ENCODE results near the gene MUC13.
A peak's percentile ranks its signal among the peaks of the same experiment; 100 is the strongest.
"Not testable (repeated sequence)": the region's sequence is repeated elsewhere in the genome, so short reads cannot be mapped to it uniquely, and the experiment has no call there.

Gene MUC13

DNA sequence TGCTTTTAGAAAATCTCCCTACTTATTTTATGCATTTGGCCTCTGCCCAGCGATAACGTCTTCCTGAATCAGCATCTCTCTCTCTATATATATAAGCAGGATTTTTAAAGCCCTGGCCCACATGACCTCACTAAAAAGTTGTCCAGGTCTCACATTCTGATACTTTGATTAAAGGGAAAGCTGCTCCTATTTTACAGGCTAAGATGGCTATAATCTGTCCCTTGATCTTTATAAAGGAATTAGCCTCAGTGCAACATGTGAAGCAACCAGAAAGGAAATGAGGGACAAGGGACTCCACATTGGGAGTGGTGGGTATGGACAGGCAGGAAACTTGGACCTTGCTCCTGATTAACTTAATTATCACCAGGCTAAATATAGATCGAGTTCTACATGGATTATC is 25.6 kb upstream of the MUC13 start:
- H3K4me3 ChIP-seq: no peak overlapping the region
- H3K9ac ChIP-seq: no peak overlapping the region
- TF ChIP-seq Cebpa-rat (IDR thresholded peaks at IDR 0.05): no peak
- no peaks in the 10 kb centered on the region for H4K20me1 ChIP-seq
- peak overlapping the region in 3 of 11 experiments; percentile 0 to 17 (median 4); a peak in 2 of 22 replicates for H3K4me2 ChIP-seq
- H3K27me3 ChIP-seq: no peaks in the 10 kb centered on the region
- H3K36me3 ChIP-seq: no peaks in the 10 kb centered on the region
- peaks cover 3 to 27% (median 17%) of the 10 kb centered on the region in 11 experiments; a peak in 19 of 22 replicates for H3K9me3 ChIP-seq (replicated peaks in 1 of 11)
- no peak overlapping the region for H3K27ac ChIP-seq
- H3K4me1 ChIP-seq: peaks cover 22 to 41% (median 26%) of the 10 kb centered on the region in 10 experiments; a peak in 19 of 20 replicates

DNA sequence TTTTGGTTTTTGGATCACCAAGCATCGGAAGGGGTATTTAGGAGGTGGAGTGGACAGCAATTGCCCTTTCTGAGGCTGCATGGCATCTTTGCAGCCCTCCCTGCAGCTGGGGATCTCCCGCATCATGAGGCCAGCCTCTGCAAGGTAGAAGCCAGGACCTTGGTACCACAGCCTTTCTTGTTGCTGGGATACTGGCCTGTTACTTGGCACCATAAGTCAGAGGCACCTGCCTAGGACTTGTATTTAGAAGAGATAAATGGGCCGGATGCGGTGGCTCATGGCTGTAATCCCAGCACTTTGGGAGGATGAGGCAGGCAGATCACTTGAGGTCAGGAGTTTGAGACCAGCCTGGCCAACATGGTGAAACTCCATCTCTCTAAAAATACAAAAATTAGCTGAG is 23.4 kb upstream of the MUC13 start:
- not testable (repeated sequence) for H3K9ac ChIP-seq, H4K20me1 ChIP-seq, H3K27me3 ChIP-seq, H3K36me3 ChIP-seq, H3K4me2 ChIP-seq, H3K27ac ChIP-seq, H3K4me3 ChIP-seq
- Histone ChIP-seq H3K4me1 (peaks cover 12 to 24% (median 15%) of the 10 kb centered on the region in 10 experiments; a peak in 19 of 20 replicates), H3K9me3 (replicated peaks in 1 of 11) (peaks cover 3 to 27% (median 17%) of the 10 kb centered on the region in 11 experiments; a peak in 19 of 22 replicates)

DNA sequence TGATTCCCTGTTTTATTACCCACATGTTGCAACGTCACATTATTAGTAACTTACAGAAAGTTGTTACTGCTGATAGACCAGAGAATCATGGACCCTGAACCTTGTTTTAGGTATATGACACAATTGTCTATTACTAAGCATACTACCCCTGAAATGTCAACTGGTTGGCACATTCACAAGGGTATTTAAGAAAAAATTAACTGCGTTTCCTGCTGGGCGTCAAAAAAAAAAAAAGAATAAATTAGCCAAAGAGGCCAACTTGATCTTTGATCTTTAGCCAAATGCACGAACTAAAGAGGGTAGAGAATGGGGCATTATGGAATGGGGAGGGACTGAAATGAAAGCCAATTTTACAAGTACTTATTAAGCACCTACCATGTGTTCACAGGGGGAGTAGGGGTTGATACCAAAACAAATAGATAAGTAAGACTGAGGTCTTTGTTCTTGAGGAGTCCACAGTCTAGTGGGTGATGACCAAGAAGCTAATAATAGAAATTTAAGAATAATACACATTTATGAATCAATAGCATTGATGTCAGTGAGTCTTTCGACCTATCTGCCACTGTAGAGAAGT is 17.8 kb upstream of the MUC13 start:
- H3K36me3 ChIP-seq: no peaks in the 10 kb centered on the region

DNA sequence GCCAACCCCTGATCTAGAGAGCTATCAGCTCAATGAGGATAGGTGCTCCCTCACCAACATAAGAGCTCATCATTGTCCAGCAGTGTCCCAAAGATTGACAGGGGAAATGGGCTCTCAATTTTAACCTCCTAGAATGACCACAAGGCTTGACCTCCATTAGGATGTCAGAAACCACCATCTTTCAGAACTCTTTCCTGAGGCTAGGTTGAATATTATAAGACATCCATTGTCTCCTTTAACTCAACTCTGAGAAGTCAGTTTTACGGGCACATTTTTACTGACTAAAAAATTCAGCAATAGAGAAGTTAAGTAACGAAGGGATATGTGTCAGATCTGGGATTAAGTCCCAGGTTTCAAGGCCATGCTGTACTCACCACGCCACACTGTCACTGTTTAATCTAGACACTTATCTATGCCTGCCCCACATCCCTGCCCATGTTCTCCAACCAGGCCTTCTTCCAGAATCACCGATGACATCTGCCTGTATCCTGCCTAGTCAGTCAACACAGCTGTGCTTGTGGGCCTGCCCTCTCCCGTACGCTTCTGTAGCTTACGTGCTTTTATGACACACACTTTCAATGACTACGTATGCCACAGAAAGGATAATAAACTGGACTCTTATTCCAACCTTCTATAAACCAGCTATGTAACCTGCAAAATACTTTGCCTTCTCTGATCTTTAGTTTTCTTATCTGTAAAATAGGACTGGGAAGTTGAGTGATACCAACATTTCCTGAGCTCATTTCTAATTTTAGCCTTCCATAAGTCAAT is 17.1 kb upstream of the MUC13 start:
- no peak overlapping the region for H3K27ac ChIP-seq
- H3K4me3 ChIP-seq: no peak overlapping the region
- no peaks in the 10 kb centered on the region for H3K27me3 ChIP-seq
- H3K9me3 ChIP-seq (replicated peaks in 1 of 11): peaks cover 0 to 12% (median 6%) of the 10 kb centered on the region in 11 experiments; a peak in 4 of 22 replicates
- 0 out of 22 replicates have a peak overlapping the region, but pooled peaks of 1 of the 11 experiments have one; percentile 12 for H3K4me2 ChIP-seq
- H3K36me3 ChIP-seq: no peaks in the 10 kb centered on the region
- no peak for TF ChIP-seq Cebpa-rat (IDR thresholded peaks at IDR 0.05)
- H3K4me1 ChIP-seq: peaks cover 0 to 6% (median 0%) of the 10 kb centered on the region in 10 experiments; a peak in 3 of 20 replicates
- no peak overlapping the region for H3K9ac ChIP-seq
- H4K20me1 ChIP-seq: no peaks in the 10 kb centered on the region

More for the DNA sequence above, 17.8 kb upstream of the MUC13 start:
- Histone ChIP-seq H3K4me2 (no peak overlapping the region), H3K4me1 (peaks cover 0 to 6% (median 0%) of the 10 kb centered on the region in 10 experiments; a peak in 3 of 20 replicates), H3K27ac (no peak overlapping the region), H3K27me3 (no peaks in the 10 kb centered on the region), H4K20me1 (no peaks in the 10 kb centered on the region), H3K4me3 (no peak overlapping the region), H3K9ac (no peak overlapping the region), H3K9me3 (replicated peaks in 1 of 11) (peaks cover 0 to 12% (median 6%) of the 10 kb centered on the region in 11 experiments; a peak in 4 of 22 replicates)
- no peak for TF ChIP-seq Cebpa-rat (IDR thresholded peaks at IDR 0.05)

DNA sequence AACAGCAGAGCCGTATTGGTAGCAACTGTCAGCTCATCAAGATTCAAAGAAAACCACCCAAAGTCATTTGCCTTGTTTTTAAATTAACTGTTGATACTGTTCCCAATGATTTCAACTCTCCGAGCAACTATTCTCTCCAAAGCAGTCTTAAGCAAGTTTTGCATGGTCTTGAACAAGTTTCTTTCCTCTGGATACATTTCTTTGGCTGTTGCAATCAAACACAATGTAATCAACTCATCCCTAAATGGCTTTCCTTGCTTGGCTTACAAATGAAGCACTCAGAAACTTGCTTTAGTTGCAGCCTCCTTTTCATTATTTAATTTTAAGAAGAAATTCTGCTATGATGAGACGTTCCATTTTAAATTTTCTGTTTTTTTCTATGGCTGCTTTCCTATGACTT is 15.5 kb upstream of the MUC13 start:
- no peak overlapping the region for H3K4me3 ChIP-seq
- H3K9me3 ChIP-seq (replicated peaks in 1 of 11): peaks cover 0 to 2% (median 0%) of the 10 kb centered on the region in 11 experiments; a peak in 1 of 22 replicates
- H3K4me1 ChIP-seq: peaks cover 0 to 6% (median 0%) of the 10 kb centered on the region in 10 experiments; a peak in 3 of 20 replicates
- H3K4me2 ChIP-seq: no peak overlapping the region
- no peaks in the 10 kb centered on the region for H3K27me3 ChIP-seq
- H3K27ac ChIP-seq: no peak overlapping the region
- H3K9ac ChIP-seq: no peak overlapping the region
- no peaks in the 10 kb centered on the region for H4K20me1 ChIP-seq
- H3K36me3 ChIP-seq: no peaks in the 10 kb centered on the region
- TF ChIP-seq Cebpa-rat (IDR thresholded peaks at IDR 0.05): no peak

DNA sequence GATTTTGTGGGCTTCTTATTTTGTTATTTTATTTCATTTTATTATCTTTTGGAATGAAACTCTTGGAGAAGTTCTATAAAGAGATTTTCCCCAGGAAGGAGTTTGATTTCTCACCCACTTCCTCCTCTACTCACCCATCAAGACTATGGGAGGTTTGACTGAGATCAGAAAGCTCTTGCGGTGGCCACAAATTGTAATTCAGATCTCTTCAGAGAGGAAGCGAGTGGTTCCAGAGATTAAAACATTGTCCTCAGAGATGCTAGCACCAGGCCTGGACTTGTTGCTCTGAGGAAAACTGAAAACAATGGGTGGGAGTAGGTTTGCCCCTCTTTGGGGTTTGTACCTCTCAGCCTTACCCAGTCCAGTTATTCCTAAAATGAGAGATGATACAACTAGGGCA is 8.1 kb upstream of the MUC13 start:
- no peak overlapping the region for H3K4me3 ChIP-seq
- no peak overlapping the region for H3K27ac ChIP-seq
- H3K36me3 ChIP-seq: no peaks in the 10 kb centered on the region
- no peaks in the 10 kb centered on the region for H3K27me3 ChIP-seq
- H3K4me2 ChIP-seq: peak overlapping the region in 1 of 11 experiments; percentile 17; a peak in 1 of 22 replicates
- no peaks in the 10 kb centered on the region for H4K20me1 ChIP-seq
- H3K4me1 ChIP-seq: no peaks in the 10 kb centered on the region
- no peak for TF ChIP-seq Cebpa-rat (IDR thresholded peaks at IDR 0.05)
- no peak overlapping the region for H3K9ac ChIP-seq
- no peaks in the 10 kb centered on the region for H3K9me3 ChIP-seq (replicated peaks in 1 of 11)

DNA sequence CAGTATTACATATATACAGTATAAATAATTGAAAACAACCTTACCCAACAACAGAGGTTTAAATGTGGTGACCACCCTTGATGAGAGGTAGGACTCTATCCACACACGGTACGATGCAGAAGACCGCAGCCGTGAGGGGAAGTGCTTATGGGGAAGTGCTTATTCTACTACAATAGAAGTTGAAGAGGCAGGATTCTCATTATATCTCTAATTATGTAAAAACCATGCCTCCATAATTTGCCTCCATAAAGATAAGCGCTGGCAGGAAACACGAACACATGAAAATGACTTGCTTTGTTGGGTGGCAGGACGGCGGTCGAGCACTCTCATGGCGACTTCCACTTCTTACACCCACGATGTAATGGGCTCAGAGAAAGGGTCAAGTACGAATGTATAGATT is 7.2 kb upstream of the MUC13 start:
- Histone ChIP-seq H3K9ac (no peak overlapping the region), H3K4me3 (no peak overlapping the region), H3K36me3 (no peaks in the 10 kb centered on the region), H3K27ac (no peak overlapping the region), H3K4me2 (no peak overlapping the region), H3K27me3 (no peaks in the 10 kb centered on the region), H3K4me1 (no peaks in the 10 kb centered on the region), H3K9me3 (replicated peaks in 1 of 11) (no peaks in the 10 kb centered on the region), H4K20me1 (no peaks in the 10 kb centered on the region)
- no peak for TF ChIP-seq Cebpa-rat (IDR thresholded peaks at IDR 0.05)

DNA sequence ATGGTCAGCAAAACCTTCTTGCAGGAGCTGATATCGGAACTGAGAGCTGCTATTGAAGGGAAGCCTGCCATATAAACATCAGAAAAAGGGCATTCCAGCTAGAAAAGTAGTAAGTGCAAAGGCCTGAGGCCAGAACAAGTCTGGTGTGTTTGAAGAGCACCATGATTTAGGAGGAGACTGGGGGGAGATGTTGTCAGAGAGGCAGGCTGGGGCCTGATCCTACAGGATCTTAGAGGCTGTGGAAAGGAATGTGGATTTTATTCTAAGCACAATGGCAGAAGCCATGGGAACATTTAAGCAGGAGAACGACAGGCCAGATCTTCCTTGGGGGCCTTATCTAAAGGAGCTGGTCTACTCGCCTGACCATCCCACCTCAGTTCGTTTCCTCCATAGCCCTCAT is 5.1 kb upstream of the MUC13 start:
- H3K27ac ChIP-seq: no peak overlapping the region
- no peaks in the 10 kb centered on the region for H3K9me3 ChIP-seq (replicated peaks in 1 of 11)
- no peak overlapping the region for H3K4me2 ChIP-seq
- H3K27me3 ChIP-seq: no peaks in the 10 kb centered on the region
- no peaks in the 10 kb centered on the region for H4K20me1 ChIP-seq
- H3K9ac ChIP-seq: no peak overlapping the region
- H3K36me3 ChIP-seq: no peaks in the 10 kb centered on the region
- no peak overlapping the region for H3K4me3 ChIP-seq
- H3K4me1 ChIP-seq: peaks cover 0 to 9% (median 0%) of the 10 kb centered on the region in 10 experiments; a peak in 1 of 20 replicates
- TF ChIP-seq Cebpa-rat (IDR thresholded peaks at IDR 0.05): no peak

DNA sequence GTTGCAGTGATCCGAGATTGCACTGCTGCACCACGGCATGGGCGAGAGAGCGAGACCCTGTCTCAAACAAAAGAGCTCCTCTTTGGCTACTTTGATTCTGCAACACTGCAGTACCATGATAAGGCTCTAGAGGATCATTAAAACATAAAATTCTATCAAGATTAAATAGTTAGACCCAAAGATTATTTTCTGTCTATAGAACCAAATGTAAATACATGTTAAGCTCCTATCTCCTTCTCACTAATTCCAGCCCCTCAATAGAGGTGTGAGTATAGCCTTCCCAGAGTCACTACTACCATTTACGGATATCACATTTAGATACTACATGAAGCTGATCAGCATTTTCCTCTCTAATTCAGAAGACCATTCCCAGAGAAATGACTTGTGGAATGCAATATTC is 4.3 kb upstream of the MUC13 start:
- Histone ChIP-seq H3K36me3 (no peaks in the 10 kb centered on the region), H3K4me2 (no peak overlapping the region), H3K9me3 (replicated peaks in 1 of 11) (no peaks in the 10 kb centered on the region), H3K27me3 (no peaks in the 10 kb centered on the region), H4K20me1 (no peaks in the 10 kb centered on the region), H3K9ac (no peak overlapping the region), H3K27ac (no peak overlapping the region), H3K4me3 (no peak overlapping the region), H3K4me1 (peaks cover 0 to 9% (median 0%) of the 10 kb centered on the region in 10 experiments; a peak in 1 of 20 replicates)
- TF ChIP-seq Cebpa-rat (IDR thresholded peaks at IDR 0.05): no peak
